Neural cell (in vitro differentiated cells): Measurements from ENCODE around the gene ADGRA1. TPM values are rescaled to one million over a fixed set of nuclear protein-coding genes. Genes with fewer than 3 reads are reported as not detected.
A peak's percentile ranks its signal among the peaks of the same experiment; 100 is the strongest.

Source experiments
- H2AFZ ChIP-seq: fragments of 200-600, 300-800 bp; sonication (generic), shearing (Covaris generic); 2 replicates; pipeline ENCODE4 v1.6.0; 2014; ENCODE audit warnings: low read depth, mild to moderate bottlenecking, antibody characterized with exemption, low read length, moderate library complexity
- H3F3A ChIP-seq: fragments of 200-600 bp; shearing (Covaris generic); 2 replicates; pipeline ENCODE4 v1.6.1; 2016; ENCODE audit warnings: mild to moderate bottlenecking, moderate library complexity, mixed read lengths, antibody characterized with exemption, low read length; ENCODE audit not compliant: insufficient read depth, poor library complexity, severe bottlenecking
- H3K27ac ChIP-seq: fragments of 200-600, 300-800 bp; sonication (generic), shearing (Covaris generic); 2 replicates; pipeline ENCODE4 v1.5.1; 2014; ENCODE audit warnings: mild to moderate bottlenecking, low read length, moderate library complexity
- H3K27me3 ChIP-seq: fragments of 300-800, 200-600 bp; sonication (generic), shearing (Covaris generic); 2 replicates; pipeline ENCODE4 v1.6.0; 2014; ENCODE audit warnings: mild to moderate bottlenecking, low read depth, low read length, moderate library complexity; ENCODE audit not compliant: insufficient read depth
- H3K36me3 ChIP-seq: fragments of 300-800, 200-600 bp; sonication (generic), shearing (Covaris generic); 2 replicates; pipeline ENCODE4 v1.5.1; 2014; ENCODE audit warnings: mild to moderate bottlenecking, antibody characterized with exemption, low read length, moderate library complexity; ENCODE audit not compliant: insufficient read depth
- H3K4me2 ChIP-seq: fragments of 300-800, 200-600 bp; sonication (generic), shearing (Covaris generic); 2 replicates; pipeline ENCODE4 v1.6.0; 2014; ENCODE audit warnings: mild to moderate bottlenecking, low read length
- H3K4me3 ChIP-seq: fragments of 300-800, 200-600 bp; sonication (generic), shearing (Covaris generic); 2 replicates; pipeline ENCODE4 v1.5.1; 2014; ENCODE audit warnings: mild to moderate bottlenecking, low read length, moderate library complexity
- H3K79me2 ChIP-seq: fragments of 200-600 bp; shearing (Covaris generic); replicated peaks from 2 replicates; pipeline ENCODE4 v1.6.0; 2014; ENCODE audit warnings: mild to moderate bottlenecking, low read length, moderate library complexity; ENCODE audit not compliant: insufficient read depth
- H3K9ac ChIP-seq: fragments of 300-800, 200-600 bp; sonication (generic), shearing (Covaris generic); 2 replicates; pipeline ENCODE4 v1.6.1; 2016; ENCODE audit warnings: mild to moderate bottlenecking, low read length, mixed read lengths
- H3K9me2 ChIP-seq: fragments of 200-600 bp; shearing (Covaris generic); 2 replicates; pipeline ENCODE4 v1.6.1; 2016; ENCODE audit warnings: mild to moderate bottlenecking, low read length, mixed read lengths; ENCODE audit not compliant: insufficient read depth
- H3K9me3 ChIP-seq: fragments of 200-600, 300-800 bp; sonication (generic), shearing (Covaris generic); 2 replicates; pipeline ENCODE4 v1.6.1; 2016; ENCODE audit warnings: mild to moderate bottlenecking, mixed run types, low read length, moderate library complexity, mixed read lengths
- H4K20me1 ChIP-seq: fragments of 200-600 bp; shearing (Covaris generic); 2 replicates; pipeline ENCODE4 v1.6.1; 2016; ENCODE audit warnings: mild to moderate bottlenecking, mixed run types; ENCODE audit not compliant: insufficient read depth
- CTCF ChIP-seq: fragments of 450-650 bp; IDR thresholded peaks from 2 replicates; pipeline ENCODE4 v1.5.1; 2014; ENCODE audit warnings: antibody characterized with exemption, mild to moderate bottlenecking, moderate library complexity; ENCODE audit not compliant: poor library complexity, severe bottlenecking
- EP300 ChIP-seq: fragments of 450-650 bp; conservative IDR thresholded peaks from 2 replicates; pipeline ENCODE4 v1.6.1; 2014; ENCODE audit warnings: antibody characterized with exemption, mild to moderate bottlenecking, moderate library complexity; ENCODE audit not compliant: poor library complexity, severe bottlenecking
- EZH2 ChIP-seq: fragments of 200-600, 300-800 bp; shearing (Covaris generic), sonication (generic); IDR thresholded peaks from 2 replicates; pipeline ENCODE4 v1.6.1; 2014; ENCODE audit warnings: antibody characterized with exemption, low read length, borderline replicate concordance, mild to moderate bottlenecking; ENCODE audit not compliant: insufficient read depth, poor library complexity, severe bottlenecking
- MXI1 ChIP-seq: fragments of 450-650 bp; conservative IDR thresholded peaks from 2 replicates; pipeline ENCODE4 v1.6.1; 2014; ENCODE audit warnings: antibody characterized with exemption, mild to moderate bottlenecking; ENCODE audit not compliant: poor library complexity, severe bottlenecking
- POLR2AphosphoS5 ChIP-seq: IDR thresholded peaks from 2 replicates; pipeline ENCODE4 v1.6.1; 2012
- RAD21 ChIP-seq: fragments of 450-650 bp; conservative IDR thresholded peaks from 2 replicates; pipeline ENCODE4 v1.6.1; 2014; ENCODE audit warnings: antibody characterized with exemption, mild to moderate bottlenecking, moderate library complexity
- REST ChIP-seq: IDR thresholded peaks from 2 replicates; pipeline ENCODE4 v1.6.1; 2012; ENCODE audit warnings: borderline replicate concordance
- SMC3 ChIP-seq: fragments of 450-650 bp; conservative IDR thresholded peaks from 2 replicates; pipeline ENCODE4 v1.6.1; 2014; ENCODE audit warnings: antibody characterized with exemption, mild to moderate bottlenecking, moderate library complexity; ENCODE audit not compliant: poor library complexity
- TAF1 ChIP-seq: IDR thresholded peaks from 2 replicates; pipeline ENCODE4 v1.6.1; 2012; ENCODE audit warnings: low read depth
- polyA plus RNA-seq: library from polyadenylated mRNA; depleted of rRNA; stranded (reverse); fragments of >200 nt; gene quantifications from 2 replicates; pipeline ENCODE4 v1.2.3, GENCODE V29; 2014

ADGRA1 gene
- polyA plus RNA-seq, 1 donor from 2014 or later = 2.2 TPM

GRCh38 chr10:133101416-133101810 lies 13.7 kb downstream of the ADGRA1 start:
- no peaks in the 10 kb centered on the region for H3K9me2 ChIP-seq
- H3K4me3 ChIP-seq = peak overlapping the region; percentile 37
- peak overlapping the region; percentile 26 for H3K9ac ChIP-seq
- TF ChIP-seq SMC3 (no peak), RAD21 (no peak), TAF1 (no peak), REST (no peak), EP300 (no peak), CTCF (no peak), POLR2AphosphoS5 (no peak), MXI1 (no peak), EZH2 (no peak)
- no peaks in the 10 kb centered on the region for H3F3A ChIP-seq
- H3K27me3 ChIP-seq = no peaks in the 10 kb centered on the region
- no peak overlapping the region for H2AFZ ChIP-seq
- H3K9me3 ChIP-seq = peaks cover 2% of the 10 kb centered on the region
- no peak overlapping the region for H3K4me2 ChIP-seq
- H3K27ac ChIP-seq = peak overlapping the region; percentile 3
- no peaks in the 10 kb centered on the region for H3K79me2 ChIP-seq
- H4K20me1 ChIP-seq = no peaks in the 10 kb centered on the region
- H3K36me3 ChIP-seq = no peaks in the 10 kb centered on the region

- Histone ChIP-seq H3K9me3 (peaks cover 6% of the 10 kb centered on the region), H3K4me3 (peak overlapping the region; percentile 37), H3K4me2 (no peak overlapping the region), H3K36me3 (no peaks in the 10 kb centered on the region), H3K27ac (peak overlapping the region; percentile 92), H3F3A (no peaks in the 10 kb centered on the region), H2AFZ (no peak overlapping the region), H3K27me3 (no peaks in the 10 kb centered on the region), H4K20me1 (no peaks in the 10 kb centered on the region), H3K9ac (peak overlapping the region; percentile 12), H3K79me2 (no peaks in the 10 kb centered on the region), H3K9me2 (no peaks in the 10 kb centered on the region)
- TF ChIP-seq MXI1 (no peak), EP300 (no peak), EZH2 (no peak), TAF1 (no peak), SMC3 (no peak), RAD21 (no peak), POLR2AphosphoS5 (no peak), CTCF (no peak), REST (no peak)
Observed at GRCh38 chr10:133102415-133103095, 14.8 kb downstream of the ADGRA1 start.
